HG03520 (cell line): ENCODE measurements around the gene CCDC43.
"Not testable (repeated sequence)": the region's sequence is repeated elsewhere in the genome, so short reads cannot be mapped to it uniquely, and the experiment has no call there.

ENCODE experiments used
- ATAC-seq: cut with Tn5 transposase; IDR thresholded peaks from one replicate; pipeline ENCODE4 v1.9.1; 2021; ENCODE audit warnings: mild to moderate bottlenecking, moderate library complexity; ENCODE audit not compliant: unreplicated experiment

The CCDC43 gene, protein sequence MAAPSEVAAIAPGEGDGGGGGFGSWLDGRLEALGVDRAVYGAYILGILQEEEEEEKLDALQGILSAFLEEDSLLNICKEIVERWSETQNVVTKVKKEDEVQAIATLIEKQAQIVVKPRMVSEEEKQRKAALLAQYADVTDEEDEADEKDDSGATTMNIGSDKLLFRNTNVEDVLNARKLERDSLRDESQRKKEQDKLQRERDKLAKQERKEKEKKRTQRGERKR

DNA sequence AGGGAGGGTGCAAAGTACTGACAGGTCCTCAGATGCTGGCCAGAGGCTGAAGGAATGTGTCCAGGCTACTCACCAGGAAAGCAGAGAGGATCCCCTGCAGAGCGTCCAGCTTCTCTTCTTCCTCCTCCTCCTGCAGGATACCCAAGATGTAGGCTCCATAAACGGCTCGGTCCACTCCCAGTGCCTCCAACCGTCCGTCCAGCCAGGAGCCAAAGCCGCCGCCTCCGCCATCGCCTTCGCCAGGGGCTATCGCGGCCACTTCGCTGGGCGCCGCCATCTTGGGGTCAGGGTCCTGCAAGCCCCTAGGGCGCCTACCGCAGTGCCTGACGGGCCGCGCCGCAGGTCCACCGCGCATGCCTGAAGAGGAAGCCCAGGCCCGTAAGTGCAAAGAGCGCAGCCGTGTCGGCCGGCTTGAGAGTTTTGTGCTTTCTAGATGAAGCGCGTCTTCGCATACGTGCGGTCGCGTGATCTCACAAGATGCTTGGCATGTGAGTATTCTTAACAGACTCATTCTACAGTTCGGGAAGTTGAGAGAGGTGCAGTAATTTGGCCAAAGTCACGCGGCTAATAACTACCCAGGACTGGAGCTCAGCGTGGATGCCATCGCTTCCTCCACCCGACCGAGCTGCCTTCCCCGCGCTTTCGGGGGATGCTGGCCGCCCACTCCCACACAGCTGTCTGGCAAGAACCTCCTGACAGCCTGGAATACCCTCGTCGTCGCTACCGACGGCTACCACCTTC is at the start of gene CCDC43:
Gene CCDC43, minus strand, starts transcription at position 300 of the 741 bp plus-strand sequence. Its CDS starts 23 bp downstream, at position 277.
- ATAC-seq: peak; percentile 53

DNA sequence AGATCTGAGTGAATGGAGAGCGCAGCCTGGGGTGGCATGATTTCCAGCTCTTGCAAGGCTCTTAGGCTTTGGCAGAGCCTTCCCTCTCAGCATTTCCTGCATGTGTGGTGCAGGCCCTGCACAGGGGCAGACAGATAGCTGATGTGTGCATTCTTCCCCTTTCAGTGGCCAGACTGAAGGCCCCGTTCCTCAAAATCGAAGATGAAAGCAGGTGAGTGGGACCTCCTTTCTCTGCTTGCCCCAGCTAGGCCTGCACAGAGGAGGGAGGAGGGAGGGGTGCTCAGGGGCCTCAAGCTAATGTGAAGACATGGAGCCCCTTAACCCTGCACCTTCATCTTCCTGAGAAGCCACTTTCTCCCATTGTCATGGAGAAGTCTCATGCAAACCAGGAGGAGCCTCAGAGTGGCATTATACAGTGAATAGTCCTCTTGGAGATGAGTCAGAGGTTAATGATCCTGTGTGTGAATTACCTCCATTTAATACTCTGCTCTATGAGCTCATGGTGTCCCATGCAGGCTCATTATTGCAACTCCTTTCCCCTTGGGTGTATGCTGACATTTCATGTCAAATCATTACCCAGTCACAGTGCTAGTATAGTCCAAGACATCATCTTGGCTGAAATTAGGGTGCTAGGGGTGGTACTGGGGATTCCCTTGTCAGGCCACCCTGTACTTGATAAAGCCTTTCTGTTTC is 48.8 kb upstream of the CCDC43 start:
- ATAC-seq: no peak

DNA sequence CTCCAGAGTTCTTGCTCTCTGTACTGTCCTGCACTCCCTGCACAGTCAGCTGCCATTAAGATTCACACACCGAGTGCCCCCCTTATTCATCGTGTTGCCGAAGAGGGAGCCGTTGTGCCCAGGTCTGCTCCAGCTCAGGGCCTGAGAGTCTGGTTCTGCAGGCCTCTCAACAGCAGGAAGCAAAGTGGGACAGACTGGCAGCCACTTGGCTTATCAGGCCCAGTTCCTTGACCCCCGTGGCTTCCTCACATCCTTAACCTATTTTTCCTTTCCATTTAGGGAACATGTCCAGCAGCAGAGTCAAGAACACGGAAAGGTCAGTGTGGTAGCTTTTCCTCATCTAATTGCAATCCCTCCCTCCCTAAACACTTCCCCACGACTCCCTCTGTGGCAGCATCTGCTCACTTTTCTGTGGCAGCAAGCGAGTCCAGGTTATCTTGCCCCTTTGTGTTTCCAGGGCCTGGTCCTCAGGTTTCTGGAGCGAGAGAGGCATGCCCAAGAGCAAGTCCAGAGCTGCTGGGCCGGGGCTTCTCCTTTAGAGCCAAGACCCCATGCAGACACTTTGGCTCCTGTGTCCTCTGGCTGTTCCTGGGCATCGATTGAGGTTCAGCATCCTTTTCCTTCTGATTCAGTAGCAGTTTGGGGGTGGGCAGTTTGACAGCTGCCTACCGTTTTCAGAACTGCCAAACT is 47.1 kb upstream of the CCDC43 start:
- ATAC-seq: no peak

DNA sequence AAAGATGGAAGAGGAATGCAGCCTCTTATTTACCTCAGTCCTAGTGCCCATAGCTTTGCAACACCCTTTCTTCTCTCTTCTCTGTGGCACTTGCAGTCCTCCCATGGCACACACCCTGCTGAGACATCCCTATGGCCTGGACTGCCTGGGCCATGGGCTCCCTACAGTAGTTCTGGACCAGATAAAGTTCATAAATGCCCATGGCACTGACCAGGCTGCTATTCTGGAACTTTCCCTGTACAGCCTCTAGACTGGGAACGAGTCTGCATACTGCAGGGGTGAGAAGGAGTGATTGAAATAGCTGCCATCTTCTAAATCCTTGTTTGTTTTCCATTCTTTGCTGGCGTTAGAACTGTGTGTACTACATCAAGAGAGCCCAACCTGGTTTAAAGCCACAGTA is 44.7 kb upstream of the CCDC43 start:
- no peak for ATAC-seq

DNA sequence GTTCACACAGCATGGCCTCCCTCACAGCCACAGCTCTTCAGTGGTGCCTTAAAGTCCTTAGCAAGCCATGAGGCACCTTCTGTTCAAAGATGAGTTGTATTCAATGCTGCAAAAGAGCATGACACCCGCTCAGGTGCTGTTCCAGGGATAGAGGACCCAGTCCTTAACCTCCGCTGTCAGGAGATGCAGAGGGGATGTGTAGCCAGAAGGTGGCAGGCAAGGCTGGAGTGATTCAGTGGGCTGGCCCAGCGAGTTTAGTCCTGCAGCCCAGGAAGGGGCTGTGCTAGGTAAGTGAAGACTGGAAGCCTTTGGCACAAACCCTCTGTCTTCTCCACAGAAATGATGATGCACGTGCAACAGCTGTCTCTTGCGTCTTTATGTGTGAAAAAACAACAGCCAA is 44.2 kb upstream of the CCDC43 start:
- no peak for ATAC-seq

DNA sequence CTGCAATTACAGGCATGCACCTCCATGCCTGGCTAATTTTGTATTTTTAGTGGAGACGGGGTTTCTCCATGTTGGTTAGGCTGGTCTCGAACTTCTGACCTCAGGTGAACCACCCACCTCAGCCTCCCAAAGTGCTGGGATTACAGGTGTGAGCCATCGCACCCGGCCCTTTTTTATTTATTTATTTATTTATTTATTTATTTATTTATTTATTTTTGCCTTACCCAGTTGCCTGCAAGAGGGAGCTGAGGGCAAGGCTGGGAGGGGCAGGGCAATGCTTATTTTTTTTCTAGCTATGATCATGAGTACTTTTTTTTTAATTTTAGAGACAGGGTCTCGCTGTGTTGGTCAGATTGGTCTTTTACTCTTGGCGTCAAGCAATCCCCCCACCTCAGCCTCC is 36.5 kb upstream of the CCDC43 start:
- not testable (repeated sequence) for ATAC-seq

DNA sequence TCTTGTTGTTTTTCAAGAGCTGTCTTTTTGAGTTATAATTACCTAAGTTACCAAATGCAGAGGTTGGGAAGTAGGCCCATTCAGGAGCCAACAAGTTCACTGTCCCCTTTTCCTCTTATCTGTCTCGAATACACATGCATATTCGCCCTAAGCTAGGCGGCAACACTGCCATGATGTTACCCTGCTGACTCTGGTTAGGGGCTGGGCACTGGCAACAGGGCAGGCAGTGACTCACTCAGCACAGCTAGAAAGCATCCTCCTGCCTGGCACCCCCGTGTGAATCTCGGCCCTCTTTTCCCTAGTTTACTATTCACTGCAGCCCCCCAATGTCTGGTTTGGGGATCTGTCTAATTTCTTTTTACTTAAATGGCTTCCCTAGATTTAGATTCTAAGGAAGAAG is 32.7 kb upstream of the CCDC43 start:
- no peak for ATAC-seq

DNA sequence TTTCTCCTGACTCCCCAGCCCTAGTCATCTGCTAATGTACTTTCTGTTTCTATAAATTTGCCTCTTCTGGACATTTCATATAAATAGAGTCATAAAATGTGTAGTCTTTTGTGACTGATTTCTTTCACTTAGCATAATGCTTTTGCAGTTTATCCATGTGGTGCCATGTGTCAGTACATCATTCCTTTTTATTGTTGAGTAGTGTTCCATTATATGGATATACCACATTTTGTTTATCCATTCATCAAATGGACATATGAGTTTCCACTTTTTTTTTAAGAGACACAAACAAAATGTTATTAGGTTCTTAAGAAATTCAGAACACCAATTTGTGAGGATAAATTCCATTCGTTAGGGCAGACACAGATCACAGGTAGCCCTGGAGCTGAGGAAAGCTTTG is 29.9 kb upstream of the CCDC43 start:
- ATAC-seq: no peak

DNA sequence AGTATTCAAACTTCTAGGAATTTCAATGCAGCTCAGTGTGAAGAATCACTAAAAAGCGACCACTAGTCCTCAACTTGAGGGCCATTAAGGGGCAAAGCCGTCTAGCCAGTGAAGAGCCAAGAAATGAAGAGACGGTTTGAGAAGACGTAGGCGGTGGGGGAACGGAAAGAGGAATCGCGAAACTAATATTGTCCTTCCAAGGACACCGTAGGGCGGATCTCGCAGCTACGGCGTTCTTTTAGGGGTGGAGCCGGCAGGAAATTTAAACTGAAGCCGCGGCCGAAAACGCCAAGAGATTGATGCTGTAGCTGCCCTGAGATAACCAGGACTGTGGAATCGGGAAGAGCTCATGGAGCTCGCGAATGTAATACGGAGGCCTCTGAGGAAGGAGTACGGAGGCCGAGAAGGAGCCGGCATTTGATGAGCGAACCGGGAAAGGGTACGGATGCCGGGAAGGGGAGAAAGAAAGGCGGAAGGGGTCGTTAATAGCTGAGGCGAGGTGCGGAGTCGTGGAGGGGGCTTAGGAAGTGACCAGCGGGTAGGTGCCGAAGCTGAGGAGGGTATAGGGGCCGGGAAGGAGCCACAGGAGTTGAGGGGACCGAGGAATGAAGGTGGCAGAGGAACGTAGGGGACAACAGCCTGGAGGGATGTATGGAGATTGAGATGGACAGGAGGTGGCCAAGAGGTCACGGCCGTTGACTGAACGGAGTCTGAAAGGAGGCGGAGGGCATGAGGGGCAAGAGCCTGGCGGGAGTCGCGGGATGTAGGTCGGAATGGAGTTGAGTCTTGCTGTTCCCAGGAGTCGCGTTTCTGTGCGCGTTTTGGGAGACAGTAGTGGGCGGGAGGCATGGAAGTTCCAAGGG is 19.1 kb upstream of the CCDC43 start, which contains the start of gene DBF4B:
Gene DBF4B, plus strand, starts transcription at position 265 of the 863 bp plus-strand sequence. Its CDS starts 156 bp downstream, at position 421.
- ATAC-seq: no peak

DNA sequence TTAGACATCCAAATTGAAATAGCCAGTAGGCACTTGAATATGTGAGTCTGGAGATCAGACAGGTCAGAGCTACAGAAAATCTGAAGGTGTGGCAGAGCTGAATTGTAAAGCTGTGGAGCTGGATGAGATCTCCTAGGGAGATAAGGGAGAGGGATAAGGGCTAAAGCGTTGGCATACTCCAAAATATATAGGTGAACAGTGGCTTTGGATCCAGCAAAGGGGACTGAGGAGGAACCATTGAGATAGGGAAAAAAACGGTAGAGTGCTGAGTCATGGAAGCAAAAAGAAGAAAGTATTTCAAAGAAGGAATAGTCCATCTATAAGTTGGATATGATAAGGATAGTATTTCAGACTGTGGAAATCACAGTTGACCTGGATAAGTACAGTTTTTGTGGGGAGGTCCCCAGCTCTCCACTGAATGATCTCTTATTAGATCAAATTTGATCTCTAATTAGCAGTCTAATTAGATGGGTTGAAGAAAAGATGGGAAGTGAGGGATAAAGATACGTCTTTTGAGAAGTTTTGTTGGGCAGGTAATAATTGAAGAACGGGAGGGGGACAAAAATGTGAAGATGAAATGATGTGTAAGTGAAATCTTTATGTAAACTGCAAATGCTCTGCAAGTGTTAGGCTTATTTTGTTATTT is 18.3 kb upstream of the CCDC43 start:
- no peak for ATAC-seq

DNA sequence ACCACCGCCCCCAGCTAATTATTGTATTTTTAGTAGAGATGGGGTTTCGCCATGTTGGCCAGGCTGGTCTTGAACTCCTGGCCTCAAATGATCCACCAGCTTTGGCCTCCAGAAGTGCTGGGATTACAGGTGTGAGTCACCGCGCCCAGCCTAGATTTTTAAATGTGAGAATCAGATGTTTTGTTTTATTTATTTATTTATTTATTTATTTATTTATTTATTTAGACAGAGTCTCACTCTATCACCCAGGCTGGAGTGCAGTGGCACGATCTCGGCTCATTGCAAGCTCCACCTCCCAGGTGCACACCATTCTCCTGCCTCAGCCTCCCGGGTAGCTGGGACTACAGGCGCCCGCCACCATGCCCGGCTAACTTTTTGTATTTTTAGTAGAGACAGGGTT is 10.7 kb upstream of the CCDC43 start:
- ATAC-seq: not testable (repeated sequence)

DNA sequence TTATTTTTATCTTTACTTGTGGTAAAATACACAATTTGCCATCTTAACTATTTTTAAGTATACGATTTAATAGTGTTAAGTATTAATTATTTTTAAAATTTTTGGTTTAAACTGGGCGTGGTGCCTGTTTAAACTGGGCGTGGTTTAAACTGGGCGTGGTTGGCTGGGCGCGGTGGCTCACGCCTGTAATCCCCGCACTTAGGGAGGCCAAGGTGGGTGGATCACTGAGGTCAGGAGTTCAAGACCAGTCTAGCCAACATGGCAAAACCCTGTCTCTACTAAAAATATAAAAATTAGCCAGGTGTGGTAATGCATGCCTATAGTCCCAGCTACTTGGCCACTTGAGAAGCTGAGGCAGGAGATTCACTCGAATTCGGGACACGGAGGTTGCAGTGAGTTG is 4.0 kb upstream of the CCDC43 start:
- ATAC-seq: no peak

DNA sequence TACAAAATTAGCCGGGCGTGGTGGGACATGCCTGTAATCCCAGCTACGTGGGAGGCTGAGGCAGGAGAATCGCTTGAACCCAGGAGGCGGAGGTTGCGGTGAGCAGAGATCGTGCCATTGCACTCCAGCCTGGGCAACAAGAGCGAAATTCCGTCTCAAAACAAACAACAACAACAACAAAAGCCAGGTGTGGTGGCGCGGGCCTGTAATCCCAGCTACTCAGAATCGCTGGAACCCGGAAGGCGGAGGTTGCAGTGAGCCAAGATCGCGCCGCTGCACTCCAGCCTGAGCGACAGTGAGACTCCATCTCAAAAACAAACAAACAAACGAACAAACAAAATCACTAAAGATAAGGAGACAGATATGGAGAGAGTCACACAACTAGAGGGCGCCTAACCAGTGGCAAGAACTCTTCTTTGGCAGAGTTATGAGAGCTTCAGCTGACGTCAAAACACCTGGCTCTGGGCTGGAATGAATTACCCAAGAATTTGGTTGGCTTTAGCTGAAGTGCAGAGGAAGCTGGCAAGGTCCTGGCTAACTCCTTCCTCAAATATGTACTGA is 1.2 kb upstream of the CCDC43 start:
- ATAC-seq: not testable (repeated sequence)

DNA sequence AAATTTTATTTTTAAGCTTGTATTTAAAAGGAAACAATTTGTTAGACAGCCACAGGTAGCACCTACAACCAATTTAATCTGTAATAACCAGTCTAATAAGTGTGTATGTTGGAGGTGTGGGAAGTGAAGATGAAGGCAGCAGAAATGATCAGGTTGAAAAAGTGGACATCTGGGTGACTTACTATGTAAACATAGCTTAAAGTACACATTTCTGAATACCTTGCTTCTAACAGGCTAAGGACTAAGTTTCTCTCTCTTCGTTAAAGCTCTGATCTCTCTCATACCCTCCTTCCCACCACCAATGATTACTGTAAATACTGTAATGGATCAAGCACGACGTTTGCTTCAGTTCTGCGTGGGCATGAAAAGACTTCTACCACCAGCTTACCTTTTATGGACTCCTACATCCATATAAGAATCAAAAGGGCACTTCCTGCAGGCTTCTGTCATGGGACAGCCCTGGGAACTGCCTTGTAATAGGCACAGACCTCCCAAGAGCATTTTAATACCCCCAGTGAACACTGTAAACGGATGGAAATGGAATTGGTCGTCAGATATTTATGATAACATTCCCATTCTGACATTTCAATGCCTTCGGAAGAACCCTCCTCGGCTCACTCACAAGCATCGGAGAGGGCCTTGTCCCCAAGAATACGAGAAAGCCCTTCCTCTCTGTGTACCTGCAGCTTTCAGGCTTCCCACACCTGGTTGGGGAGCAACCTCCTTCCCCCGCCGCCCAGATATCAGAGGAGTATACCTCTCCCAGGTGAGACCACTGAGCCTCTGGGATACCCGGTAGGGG is 700 bp downstream of the CCDC43 start:
- no peak for ATAC-seq

DNA sequence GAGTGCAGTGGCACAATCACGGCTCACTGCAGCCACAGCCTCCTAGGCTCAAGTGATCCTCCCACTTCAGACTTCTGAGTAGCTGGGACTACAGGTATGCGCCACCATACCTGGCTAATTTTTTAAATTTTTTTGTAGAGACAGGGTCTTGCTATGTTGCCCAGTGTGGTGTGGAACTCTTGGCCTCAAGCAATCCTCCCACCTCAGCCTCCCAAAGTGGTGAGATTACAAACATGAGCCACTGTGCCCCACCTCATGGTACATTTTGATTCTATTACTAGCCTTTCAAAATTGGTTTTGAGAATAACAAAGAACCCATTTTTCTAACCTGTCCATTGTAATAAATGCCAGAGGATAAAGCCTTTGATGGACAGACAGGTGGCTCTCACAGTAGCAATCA is 1.4 kb downstream of the CCDC43 start:
- no peak for ATAC-seq

DNA sequence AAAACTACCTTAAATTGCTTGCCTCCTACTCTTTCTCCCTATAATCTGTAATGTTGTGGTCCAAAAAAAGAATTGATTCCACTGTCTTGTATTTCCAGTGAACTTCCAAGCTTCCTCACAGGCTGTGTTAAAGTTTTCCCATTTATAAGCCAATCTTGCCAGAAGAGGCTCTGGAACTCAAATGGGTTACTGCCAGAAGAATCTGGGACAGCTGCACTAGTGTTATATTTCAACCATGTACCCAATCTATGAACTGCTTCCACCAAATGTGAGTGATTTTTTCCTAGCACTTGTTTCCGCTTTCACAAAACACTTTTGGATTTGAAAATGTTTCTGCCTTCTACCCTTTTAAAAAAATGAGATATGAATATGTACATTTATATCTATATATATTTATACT is 1.8 kb downstream of the CCDC43 start:
- no peak for ATAC-seq

DNA sequence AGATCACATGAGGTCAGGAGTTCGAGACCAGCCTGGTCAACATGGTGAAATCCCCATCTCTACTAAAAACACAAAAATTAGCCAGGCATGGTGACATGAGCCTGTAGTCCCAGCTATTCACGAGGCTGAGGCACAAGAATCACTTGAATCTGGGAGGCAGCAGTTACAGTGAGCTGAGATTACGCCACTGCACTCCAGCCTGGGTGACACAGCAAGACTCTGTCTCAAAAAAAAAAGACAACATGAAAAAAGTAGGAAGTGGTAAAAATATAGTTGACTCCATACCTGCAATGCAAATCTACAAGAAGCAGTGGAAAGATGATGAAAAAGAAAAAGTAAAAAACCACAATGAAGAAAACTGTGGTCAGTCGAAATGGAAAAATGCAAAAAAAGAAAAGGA is 6.3 kb downstream of the CCDC43 start:
- not testable (repeated sequence) for ATAC-seq

DNA sequence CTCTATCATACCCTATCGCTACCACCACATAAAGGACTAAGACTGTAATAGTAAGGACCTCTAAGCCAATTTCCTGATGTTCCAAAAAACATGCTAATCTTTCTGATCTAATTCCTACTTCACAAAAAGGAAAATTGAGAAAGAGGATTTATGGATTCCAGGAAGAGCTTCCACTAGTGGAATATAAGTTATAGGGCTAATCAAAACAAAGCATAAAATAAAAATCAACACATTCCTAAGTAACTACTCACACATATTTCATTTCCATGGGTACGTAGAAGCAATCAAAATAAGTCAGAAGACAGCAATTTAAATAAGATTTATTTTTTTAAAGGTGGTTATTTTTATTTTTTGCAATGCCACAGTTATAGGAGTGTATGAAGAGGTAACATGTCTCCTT is 12.4 kb downstream of the CCDC43 start:
- ATAC-seq: no peak

DNA sequence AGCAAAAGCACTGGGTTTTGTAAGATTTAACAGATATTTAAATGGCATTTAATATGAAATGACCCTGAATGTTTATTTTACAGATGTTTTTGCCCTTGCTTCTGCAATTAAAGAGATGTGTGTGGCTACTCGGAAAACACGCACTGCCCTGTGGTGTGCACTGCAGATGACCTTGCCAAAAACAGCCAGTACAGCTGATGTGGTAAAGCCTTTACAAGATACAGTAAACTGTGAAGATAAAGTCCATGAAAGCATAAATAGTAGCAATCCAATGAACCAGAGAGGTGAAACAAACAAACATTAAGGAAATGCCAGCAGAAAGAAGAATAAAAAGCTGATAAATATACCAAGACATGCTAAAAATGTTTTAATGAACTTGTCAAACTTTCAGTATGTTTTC is 15.7 kb downstream of the CCDC43 start:
- ATAC-seq: no peak
